ENCODE measurements around the gene BBOX1.

The BBOX1 gene

DNA sequence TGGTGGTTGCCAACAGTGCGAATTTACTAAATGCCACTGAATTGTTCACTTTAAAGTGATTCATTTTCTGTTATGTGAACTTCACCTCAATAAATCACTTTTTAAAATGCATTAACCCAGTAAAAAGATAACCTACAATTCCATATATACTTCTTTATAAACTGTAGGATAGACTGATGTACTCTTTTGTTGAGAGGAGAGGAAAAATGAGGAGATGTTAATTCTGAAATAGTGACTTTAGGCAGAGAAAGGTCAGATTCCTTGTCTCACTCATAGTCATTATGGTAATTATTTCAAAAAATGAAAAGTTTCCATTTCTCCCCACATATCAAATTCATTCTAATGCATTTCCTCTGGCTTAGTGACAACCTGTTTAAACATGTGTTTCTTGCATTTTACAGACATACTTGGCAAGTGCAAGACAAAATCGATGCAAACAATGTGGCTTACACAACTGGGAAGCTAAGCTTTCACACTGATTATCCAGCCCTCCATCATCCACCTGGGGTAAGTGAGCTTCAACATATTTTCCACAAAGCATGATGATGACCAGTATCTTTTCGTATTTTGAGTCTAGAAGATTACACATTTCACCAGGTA, 74.5 kb downstream of the BBOX1 start:
- TF ChIP-seq, protein P1, sequence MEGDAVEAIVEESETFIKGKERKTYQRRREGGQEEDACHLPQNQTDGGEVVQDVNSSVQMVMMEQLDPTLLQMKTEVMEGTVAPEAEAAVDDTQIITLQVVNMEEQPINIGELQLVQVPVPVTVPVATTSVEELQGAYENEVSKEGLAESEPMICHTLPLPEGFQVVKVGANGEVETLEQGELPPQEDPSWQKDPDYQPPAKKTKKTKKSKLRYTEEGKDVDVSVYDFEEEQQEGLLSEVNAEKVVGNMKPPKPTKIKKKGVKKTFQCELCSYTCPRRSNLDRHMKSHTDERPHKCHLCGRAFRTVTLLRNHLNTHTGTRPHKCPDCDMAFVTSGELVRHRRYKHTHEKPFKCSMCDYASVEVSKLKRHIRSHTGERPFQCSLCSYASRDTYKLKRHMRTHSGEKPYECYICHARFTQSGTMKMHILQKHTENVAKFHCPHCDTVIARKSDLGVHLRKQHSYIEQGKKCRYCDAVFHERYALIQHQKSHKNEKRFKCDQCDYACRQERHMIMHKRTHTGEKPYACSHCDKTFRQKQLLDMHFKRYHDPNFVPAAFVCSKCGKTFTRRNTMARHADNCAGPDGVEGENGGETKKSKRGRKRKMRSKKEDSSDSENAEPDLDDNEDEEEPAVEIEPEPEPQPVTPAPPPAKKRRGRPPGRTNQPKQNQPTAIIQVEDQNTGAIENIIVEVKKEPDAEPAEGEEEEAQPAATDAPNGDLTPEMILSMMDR (IDR thresholded peaks at IDR 0.05; ENCODE audit: insufficient read depth, low read length, poor library complexity, severe bottlenecking), result no peak
- DNase-seq (ENCODE audit: extremely low read depth, insufficient read length), result no peak
- H3K4me3 ChIP-seq (replicated peaks; ENCODE audit: low read depth, low read length), result no peak overlapping the region
- no peaks in the 10 kb centered on the region for H3K36me3 ChIP-seq (ENCODE audit: control insufficient read depth, insufficient read depth, low read length)
- no peaks in the 10 kb centered on the region for H3K27me3 ChIP-seq (replicated peaks; ENCODE audit: control insufficient read depth, insufficient read depth, low read length)

DNA sequence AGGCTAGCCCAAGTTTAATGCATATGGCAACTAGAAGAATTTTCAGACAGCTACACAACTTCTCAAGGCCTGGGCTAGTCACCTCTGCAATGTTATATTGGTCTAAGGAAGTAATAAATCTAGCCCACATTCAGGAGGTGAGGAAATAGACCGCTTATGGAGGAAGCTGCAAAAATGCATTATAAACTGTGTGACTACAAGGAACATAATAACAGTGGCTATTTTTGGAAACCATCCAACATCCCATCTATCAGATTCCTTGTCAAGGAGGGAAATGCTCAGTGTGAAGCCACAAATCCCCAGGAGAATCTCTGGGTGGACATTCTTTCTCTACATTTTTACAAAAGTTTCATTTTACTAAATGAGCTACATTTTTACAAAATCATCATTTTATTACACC, 76.1 kb downstream of the BBOX1 start:
- TF ChIP-seq, protein P1 (IDR thresholded peaks at IDR 0.05; ENCODE audit: insufficient read depth, low read length, poor library complexity, severe bottlenecking), result no peak
- DNase-seq (ENCODE audit: extremely low read depth, insufficient read length), result no peak
- no peaks in the 10 kb centered on the region for H3K27me3 ChIP-seq (replicated peaks; ENCODE audit: control insufficient read depth, insufficient read depth, low read length)
- no peaks in the 10 kb centered on the region for H3K36me3 ChIP-seq (ENCODE audit: control insufficient read depth, insufficient read depth, low read length)
- no peak overlapping the region for H3K4me3 ChIP-seq (replicated peaks; ENCODE audit: low read depth, low read length)

DNA sequence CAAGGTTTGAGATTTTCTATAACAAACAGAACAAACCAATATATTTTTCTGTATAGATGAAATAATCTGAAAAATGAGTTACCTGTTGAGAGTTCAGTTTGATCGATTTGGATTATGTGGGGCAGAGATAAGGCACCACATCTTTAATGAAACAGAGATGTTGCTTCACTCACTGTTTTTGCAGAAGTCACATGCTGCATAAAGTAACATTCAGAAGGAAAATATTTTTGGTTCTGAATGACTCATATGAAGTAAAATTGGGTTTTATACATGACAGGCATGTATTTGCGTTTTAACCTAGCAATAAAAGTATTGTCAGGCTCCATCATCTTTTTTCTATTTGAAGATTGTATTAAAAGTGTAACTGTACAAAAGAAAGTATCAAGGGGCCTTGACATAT, 77.8 kb downstream of the BBOX1 start:
- no peaks in the 10 kb centered on the region for H3K36me3 ChIP-seq (ENCODE audit: control insufficient read depth, insufficient read depth, low read length)
- H3K27me3 ChIP-seq (replicated peaks; ENCODE audit: control insufficient read depth, insufficient read depth, low read length), result no peaks in the 10 kb centered on the region
- no peak for DNase-seq (ENCODE audit: extremely low read depth, insufficient read length)
- TF ChIP-seq, protein P1 (IDR thresholded peaks at IDR 0.05; ENCODE audit: insufficient read depth, low read length, poor library complexity, severe bottlenecking), result no peak
- H3K4me3 ChIP-seq (replicated peaks; ENCODE audit: low read depth, low read length), result no peak overlapping the region

DNA sequence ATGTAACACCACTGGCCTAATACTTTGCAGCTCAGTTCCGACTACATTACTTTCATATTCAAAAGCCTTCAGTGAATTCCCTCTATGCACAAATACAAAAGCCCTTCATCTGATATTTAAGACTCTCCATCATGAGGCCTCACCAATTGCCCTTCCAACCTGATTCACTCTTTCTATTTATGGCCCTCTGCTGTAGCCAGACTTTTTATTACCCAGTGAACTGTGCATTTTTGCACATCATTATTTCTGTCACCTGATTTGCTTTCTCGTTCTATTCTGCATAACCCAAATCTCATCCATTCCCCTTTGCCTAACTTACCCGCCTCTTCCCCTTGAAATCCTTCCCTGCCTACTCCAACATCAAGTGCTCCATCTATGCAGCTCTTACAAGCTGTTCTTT, 78.3 kb downstream of the BBOX1 start:
- TF ChIP-seq, protein P1 (IDR thresholded peaks at IDR 0.05; ENCODE audit: insufficient read depth, low read length, poor library complexity, severe bottlenecking), result no peak
- Histone ChIP-seq H3K4me3 (replicated peaks; ENCODE audit: low read depth, low read length) (no peak overlapping the region), H3K36me3 (ENCODE audit: control insufficient read depth, insufficient read depth, low read length) (no peaks in the 10 kb centered on the region), H3K27me3 (replicated peaks; ENCODE audit: control insufficient read depth, insufficient read depth, low read length) (no peaks in the 10 kb centered on the region)
- no peak for DNase-seq (ENCODE audit: extremely low read depth, insufficient read length)

DNA sequence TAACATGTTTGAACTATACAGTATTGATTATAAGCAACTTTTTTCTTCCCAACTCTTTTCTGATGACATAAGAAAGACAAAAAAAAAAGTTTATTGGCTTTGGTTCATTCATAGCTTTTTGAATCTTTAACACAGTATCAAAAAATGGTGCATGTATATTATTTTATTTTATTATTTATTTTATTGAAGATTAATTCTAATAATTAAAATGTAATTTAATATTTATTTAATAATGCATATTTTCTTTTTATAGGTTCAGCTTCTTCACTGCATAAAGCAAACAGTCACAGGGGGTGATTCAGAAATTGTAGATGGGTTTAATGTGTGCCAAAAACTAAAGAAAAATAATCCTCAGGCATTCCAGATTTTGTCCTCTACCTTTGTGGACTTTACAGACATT, 78.8 kb downstream of the BBOX1 start:
- TF ChIP-seq, protein P1 (IDR thresholded peaks at IDR 0.05; ENCODE audit: insufficient read depth, low read length, poor library complexity, severe bottlenecking), result no peak

DNA sequence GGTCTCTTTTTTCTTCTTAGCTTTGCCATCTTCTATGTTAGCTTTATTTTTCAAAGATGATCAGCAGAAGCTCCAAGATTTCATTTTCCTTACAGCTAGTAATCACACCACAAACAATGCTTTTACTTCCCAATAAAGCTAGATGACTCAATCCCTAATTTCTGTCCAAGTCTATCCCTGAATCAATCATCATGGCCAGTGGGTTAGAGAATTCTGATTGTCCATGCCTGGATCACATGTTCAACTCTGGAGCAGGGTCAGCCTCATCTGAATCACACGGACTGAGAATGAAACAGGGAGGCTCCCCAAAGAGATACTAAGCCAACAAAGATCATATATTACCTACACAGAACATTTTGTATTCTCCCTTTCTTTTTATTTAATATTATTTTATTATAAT, 79.6 kb downstream of the BBOX1 start:
- H3K36me3 ChIP-seq (ENCODE audit: control insufficient read depth, insufficient read depth, low read length), result no peaks in the 10 kb centered on the region
- H3K27me3 ChIP-seq (replicated peaks; ENCODE audit: control insufficient read depth, insufficient read depth, low read length), result no peaks in the 10 kb centered on the region
- H3K4me3 ChIP-seq (replicated peaks; ENCODE audit: low read depth, low read length), result no peak overlapping the region
- no peak for DNase-seq (ENCODE audit: extremely low read depth, insufficient read length)
- TF ChIP-seq, protein P1 (IDR thresholded peaks at IDR 0.05; ENCODE audit: insufficient read depth, low read length, poor library complexity, severe bottlenecking), result no peak

More for the DNA sequence above, 78.8 kb downstream of the BBOX1 start:
- H3K27me3 ChIP-seq (replicated peaks; ENCODE audit: control insufficient read depth, insufficient read depth, low read length), result no peaks in the 10 kb centered on the region
- H3K4me3 ChIP-seq (replicated peaks; ENCODE audit: low read depth, low read length), result no peak overlapping the region
- DNase-seq (ENCODE audit: extremely low read depth, insufficient read length), result no peak
- H3K36me3 ChIP-seq (ENCODE audit: control insufficient read depth, insufficient read depth, low read length), result no peaks in the 10 kb centered on the region
